ENCODE measurements around the gene CASTOR1. TPM values are rescaled to one million over a fixed set of nuclear protein-coding genes. Genes with fewer than 3 reads are reported as not detected.

Gene CASTOR1
- total RNA-seq, 1 donor: 20.7 TPM

DNA sequence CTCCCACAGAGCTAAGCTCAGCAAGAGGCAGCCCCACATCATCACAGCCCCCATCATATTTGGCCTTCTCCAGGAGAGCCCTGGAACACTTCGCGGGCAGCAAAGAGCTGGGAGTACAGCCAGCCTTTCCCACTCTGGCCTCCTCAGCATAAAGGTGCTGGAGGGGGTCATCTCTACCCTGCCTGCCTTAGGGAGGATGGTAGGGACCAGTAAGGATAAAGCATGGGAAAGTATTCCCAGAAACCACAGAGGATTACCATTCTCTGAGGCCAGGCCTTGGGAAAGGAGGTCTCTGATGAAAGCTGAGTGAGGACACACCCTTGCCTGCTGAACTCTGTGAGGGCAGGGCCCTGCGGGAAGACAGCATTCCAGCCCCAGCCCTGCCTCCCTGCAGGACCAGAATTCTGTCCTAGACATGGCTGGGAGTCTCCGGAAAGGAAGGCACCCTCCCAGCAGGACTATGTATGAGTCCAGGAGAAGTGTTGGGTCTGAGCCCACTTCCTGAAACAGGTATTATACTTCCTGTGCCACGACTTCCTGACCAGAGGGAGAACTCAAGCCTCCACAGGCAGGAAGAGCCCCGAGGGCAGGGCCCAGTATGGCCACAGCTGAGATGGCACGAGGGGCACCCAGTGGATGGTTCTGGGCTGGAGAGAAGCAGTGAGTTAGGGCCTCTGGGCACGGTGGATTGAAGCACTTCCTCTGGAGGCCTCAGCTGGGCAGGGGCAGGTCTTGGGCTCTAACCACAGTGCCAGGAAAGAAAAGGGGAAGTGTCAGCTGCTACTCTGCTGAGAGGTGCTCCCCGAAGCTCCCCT, 12.9 kb upstream of the CASTOR1 start:
- DNase-seq (ENCODE audit: low read depth in 2 of 3, low spot score in 2 of 3): peak in 2 of 3 donors; percentile 72 to 87

DNA sequence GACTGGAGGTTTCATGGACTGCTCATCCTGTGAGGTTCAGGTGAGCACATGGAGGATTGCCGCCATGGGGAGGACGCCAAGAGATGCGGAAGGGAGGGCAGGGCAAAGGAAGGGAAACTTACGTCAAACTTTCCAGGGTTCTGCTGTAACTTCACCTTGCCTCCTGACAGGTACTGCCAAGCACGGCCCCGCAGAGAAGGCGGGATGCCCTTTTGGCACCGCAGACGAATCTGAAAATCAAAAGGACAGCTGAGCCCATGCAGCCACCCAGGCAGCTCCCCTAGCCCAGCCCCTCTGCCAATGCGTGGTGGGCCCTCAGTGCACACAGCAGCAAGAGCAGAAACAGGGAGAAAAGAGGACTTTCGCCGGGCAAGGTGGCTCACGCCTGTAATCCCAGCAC, 10.0 kb upstream of the CASTOR1 start:
- DNase-seq (ENCODE audit: low read depth in 2 of 3, low spot score in 2 of 3): no peak

DNA sequence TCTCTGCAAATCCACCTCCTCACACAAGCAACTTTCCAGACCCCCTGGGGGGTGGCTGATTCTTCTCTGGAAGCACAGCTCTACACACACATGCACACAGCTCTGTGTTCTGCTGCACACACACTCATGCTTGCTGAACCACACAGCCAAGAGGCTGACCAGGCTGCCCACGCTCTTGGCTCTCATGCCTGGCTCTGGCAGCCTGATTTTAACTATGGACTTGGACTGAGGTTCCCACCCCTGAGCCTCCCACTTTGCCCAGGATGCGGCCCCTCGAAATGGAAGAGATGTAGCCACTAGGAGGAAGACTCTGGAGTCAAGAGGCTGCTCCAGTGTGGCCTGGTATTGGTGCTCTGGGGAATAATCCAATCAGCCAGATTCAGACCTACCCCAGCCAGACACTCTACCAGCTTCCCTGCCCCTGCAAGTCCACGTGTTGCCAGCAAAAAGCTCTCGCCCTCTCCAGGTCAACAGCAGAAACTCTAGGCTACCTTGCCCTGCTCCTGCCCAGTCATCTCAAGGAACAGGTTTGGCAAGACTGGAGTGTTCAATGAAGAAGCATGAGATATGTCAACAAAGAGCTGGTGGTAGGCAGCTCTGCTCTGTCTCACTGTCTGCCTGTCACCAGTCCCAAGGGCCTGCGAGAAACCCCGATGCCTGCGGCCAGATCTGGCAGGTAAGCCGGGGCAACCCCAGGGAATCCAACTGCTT, 8.8 kb upstream of the CASTOR1 start:
- DNase-seq (ENCODE audit: low read depth in 2 of 3, low spot score in 2 of 3): no peak

DNA sequence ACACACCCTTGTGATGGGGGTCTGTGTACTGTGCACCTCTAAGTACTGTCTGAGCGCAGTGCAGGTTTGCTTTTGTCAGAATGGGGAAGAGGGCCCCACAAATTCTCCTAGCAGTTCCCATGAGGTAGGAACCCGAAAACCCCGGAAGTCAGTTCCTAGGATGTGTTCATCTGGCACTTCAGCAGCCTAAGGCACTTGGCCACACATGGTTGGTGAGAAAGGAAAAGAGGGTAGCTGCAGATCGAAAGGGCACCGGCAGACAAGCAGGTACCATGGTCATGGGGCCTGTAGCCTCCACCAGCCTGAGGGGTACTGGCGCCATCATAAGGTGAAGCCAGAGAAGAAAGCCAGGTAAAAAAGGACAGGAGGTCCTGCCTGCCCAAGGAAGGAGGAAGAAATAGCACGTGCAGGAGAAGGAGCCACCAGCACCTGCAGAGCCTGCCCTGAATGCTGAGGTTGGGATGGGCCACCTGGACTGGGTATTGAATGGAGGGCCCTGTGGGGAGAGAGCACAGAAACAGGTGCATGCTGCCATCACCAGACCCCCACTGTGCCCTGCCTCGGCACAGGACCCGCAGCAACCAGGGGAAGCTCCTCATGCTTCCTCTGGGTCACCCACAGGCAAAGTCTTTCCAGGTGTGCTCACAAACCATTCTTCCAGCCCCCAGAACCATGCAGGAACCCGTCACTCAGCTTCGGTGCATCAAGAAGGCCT, 8.1 kb upstream of the CASTOR1 start:
- no peak for DNase-seq (ENCODE audit: low read depth in 2 of 3, low spot score in 2 of 3)

DNA sequence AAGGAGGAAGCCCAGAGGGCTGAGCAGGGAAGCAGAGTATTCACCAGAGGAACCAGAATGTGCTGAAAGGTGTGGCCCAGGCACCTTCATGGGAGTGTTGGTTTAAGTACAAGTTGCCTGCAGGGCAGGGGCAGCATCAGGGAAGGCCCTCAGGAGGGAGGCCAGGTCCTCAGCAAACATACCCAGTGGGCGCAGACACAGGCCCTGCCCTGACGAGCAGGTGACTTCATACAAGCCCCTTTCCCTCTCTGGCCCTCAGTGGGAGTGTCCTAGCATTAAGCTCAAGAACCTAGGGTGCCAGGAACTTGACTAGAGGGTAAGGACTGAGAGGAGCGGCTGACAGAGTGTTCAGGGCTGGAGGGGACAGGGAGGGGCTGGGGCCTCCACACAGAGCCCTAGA, 7.5 kb upstream of the CASTOR1 start:
- no peak for DNase-seq (ENCODE audit: low read depth in 2 of 3, low spot score in 2 of 3)

DNA sequence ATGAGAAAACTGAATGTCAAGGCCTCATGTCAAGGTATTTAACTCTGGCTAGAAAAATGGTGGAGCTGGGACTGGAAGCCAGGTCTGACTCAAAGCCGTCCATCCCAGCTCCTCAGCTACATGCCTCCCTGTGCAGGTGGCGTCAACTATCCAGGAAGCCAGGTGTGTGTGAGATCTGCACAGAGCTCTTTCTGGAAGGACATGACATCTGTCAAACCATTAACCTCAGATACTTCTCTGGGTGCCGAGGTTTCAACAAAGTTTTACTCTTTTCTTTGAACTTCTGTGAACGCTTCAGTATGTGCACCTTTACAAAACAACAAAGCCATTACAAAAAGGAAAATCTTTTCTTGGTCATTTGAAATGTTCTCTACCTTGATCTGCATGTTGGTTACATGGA, 7.0 kb upstream of the CASTOR1 start:
- no peak for DNase-seq (ENCODE audit: low read depth in 2 of 3, low spot score in 2 of 3)

DNA sequence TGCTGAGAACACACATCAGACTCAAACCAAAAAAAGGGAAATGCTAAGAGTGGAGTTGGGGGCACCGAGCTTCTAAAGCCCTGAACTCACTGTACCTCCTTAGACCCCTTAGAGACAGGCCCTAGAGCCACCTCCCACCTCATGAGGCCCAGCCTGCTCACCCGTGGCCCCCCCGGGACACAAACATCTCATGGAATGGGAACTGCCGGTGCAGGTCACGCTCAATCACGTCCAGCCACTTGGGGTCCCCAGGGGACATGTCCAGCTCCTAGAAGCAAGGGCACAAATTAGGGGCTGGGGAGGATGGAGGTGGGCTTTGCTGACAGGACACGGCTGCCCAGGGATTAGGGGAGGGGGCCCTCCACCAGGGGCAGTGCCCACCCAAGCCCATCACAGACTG, 6.3 kb upstream of the CASTOR1 start:
- DNase-seq (ENCODE audit: low read depth in 2 of 3, low spot score in 2 of 3): no peak

DNA sequence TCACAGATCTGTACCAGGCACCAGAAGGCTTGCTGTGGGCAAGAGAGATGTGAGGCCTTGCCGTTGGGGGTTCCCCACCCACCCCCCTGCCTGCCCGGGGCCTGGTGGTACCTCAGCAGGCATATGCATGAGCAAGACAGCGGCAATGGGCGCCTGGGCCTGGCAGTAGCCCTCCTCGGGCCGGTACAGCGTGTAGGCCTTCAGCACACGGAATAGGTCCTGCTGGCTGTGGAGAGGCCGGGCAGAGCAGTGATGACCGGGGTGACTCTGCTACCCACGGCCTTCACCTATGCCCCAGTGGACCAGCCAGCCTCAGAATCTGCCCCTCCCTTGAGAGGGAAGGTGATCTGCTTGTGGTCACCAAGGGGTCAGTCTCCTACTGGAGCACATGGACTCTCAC, 5.5 kb upstream of the CASTOR1 start:
- DNase-seq (ENCODE audit: low read depth in 2 of 3, low spot score in 2 of 3): no peak

DNA sequence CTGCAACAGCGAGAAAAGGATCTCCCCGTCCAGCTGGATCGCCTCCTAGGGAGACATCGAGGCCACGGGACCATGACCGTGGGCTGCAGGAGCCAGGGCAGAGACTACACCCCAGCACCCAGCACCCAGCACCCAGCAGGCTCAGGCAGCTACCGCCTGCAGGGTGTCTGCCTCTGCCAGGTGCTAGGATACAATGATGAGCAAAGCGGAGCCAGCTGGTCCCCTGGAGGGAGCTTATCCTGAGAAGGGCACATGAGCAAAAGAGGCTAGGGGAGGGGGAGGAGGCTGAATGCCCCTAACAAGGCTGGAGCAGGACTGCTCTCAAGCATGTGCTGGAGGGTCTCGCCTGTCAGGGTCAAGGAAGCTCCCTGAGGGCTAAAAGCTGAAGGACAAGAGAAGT, 4.8 kb upstream of the CASTOR1 start:
- DNase-seq (ENCODE audit: low read depth in 2 of 3, low spot score in 2 of 3): no peak

DNA sequence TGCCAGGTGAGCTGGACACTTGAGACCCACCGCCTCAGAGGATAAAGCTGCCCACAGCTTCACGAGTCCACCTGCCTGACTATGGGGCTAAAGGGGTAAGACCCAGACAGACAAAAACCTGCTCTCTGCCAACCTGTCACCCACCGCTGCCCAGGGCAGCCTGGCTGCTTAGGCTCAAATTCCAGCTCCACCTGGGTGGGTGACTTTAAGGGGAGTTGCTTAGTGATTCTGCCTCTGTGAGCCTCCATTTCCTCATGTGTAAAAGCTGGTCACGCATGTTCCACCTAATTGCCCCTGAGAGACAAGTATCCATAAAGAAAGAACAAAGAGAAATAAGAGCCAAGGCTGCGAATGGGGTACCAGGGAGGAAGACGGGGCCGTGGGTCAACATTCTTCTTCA, 3.7 kb upstream of the CASTOR1 start:
- DNase-seq (ENCODE audit: low read depth in 2 of 3, low spot score in 2 of 3): no peak

DNA sequence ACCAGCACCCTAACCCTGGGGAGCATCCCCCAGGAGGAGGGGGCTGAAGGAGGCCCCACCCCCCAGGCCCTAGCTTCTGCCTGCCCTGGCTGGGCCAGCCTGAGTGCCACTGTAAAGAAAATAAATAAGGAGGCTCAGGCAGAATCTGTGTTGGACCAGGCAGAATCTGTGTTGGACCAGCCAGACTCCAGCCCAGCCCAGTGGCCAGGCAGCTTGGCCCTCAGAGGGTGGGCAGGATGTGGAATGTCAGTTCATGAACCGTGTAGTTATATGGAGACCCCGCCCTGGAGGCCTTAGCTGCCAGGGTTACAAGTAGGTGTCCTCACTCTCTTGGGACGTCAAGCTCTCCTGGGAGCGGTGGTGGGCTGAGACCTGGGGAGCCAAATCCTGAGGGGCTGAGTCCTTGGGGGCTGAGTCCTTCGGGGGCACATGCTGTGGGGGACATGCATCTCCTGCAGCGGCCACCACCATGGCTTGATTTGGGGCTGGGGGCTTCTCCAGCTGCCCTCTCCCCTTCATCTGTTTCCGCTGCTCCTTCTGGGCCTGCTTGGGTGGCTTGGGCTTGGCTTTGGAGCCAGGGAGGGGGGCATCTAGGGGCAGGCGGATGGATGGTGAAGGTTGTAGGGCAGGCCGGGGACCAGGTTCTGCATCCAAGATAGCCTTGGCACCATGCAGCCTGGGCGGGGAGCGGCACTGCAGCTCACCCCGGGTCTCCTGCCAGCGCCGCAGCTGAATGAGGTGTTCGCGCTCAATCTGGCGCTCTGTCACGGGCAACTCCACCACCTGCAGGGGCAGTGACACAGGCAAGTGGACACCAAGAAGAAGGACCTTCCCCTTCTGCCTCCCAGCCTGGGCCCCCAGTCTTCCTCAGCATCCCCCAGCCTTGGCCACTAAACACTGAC, 3.0 kb upstream of the CASTOR1 start:
- no peak for DNase-seq (ENCODE audit: low read depth in 2 of 3, low spot score in 2 of 3)

DNA sequence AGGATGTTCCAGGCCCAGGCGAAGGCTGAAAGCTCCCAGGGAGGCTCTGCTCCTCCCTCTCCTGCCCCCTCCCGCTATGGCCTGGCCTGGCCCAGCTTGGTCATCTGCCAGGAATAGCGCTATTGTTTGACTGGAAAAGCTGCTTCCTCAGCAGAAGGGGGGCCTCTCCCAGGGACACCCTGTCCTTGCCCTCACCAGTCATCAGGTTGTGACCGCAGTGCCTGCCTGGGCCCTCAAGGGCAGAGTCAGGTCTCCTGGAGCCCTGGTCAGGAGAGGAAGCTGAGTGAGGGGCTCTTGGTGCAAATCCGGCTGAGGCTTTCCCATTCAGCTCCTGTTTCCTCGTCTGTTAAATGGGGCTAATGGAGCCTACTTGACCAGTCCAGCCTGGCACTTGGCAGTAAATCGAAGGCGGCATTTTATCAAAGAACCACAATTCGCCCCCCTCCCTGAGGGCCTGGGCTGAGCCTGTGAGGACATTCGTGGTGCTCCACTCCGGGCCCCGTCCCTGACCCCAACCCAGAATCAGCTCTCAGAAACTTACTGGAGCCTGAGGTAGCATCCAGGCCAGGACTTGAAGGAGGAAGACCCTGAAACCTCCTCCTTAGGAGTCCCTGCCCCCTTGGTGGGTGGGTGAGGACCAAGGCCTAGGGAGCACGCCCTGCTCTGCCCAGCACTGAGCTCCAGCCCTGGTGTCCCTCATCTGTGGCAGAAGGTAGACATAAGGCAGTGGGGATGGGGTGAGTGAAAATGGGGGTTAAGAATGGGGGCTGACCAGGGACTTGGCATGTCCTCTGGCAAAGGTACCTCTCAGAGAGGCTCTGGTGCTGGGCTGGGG, 2.0 kb upstream of the CASTOR1 start:
- no peak for DNase-seq (ENCODE audit: low read depth in 2 of 3, low spot score in 2 of 3)

DNA sequence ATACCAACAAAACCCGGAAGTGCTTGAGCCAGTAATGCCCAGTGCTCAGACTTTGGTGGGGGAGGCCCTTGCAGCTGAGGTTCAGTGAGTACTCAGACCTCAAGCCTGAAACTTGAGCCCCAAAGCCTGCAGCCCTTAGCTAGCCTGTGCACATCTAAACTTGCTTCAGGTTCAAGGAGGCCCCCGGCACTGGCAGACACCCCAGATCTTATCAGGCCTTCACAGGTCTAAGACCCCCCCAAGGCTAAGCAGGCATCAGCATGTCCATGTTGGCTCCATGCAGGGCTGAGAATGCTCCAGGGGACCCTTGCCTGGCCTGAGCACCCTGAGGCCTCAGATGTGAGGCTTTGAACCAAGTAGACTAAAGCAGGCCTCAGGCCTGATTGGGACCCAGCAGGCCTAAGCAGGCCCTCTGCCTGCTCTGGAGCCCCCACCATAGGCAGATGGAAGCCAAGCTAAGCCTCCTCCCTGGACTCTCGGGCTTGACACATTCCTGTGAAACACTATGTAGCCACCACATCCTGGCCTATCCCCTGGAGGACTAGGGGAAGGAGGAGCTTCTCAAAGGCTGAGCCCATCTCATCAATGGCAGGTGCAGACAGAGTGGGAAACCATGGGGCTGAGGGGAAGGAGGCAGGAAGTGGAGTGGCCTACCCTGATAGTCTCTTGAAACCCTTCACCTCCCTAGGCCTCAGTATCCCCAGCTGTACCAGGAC, 1.2 kb upstream of the CASTOR1 start:
- no peak for DNase-seq (ENCODE audit: low read depth in 2 of 3, low spot score in 2 of 3)

DNA sequence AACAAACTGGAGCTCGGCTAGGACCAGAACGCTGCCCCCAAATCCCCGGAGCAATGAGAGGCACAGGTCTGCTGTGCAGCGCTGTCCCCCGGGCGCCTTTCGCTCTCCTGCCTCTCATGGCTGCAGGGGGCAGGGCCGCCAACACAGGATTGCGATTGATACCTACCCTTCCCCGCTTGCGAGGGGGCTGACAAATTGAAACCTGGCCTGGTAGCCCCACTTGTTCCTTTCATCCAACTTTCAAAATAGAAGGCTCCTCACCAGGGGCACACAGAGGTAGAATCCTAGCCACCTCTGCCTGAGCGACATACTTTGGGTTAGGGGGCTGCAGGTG, 642 bp upstream of the CASTOR1 start:
- peak in 1 of 3 donors; percentile 63 for DNase-seq (ENCODE audit: low read depth in 2 of 3, low spot score in 2 of 3)

DNA sequence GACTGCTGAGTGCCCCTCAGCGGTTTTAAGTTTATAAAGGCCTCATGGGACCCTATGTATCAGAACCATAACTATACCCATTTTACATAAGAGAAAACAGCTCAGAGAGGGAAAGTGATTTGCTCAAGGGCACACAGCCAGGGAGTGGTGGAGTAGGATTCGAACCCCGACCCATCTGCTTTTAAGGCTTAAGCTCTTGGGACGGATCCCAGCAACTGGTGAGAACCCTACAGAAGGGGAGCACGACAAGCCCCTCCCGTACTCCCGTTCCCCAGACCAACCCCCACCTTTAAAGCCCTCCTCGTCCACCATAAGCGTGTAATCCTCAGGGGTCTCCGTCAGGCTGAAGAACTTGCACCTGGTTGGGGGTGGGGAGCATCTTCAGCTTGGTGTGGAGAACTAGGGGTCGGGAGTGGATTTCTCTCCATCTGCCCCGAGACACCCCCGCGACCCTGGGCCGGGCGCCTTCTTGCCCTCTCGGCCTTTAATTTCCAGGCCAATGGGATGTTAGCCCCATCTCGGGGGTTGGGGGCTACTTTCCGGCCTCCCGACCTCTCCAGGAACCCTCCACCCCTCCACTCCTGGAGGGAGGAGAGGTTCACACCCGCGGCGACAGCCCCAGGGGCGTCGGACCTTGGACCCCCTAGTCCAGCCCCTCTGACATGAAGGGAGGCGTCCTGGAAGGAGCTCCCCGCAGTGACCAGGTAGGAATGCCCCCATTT, 725 bp downstream of the CASTOR1 start:
- no peak for DNase-seq (ENCODE audit: low read depth in 2 of 3, low spot score in 2 of 3)

DNA sequence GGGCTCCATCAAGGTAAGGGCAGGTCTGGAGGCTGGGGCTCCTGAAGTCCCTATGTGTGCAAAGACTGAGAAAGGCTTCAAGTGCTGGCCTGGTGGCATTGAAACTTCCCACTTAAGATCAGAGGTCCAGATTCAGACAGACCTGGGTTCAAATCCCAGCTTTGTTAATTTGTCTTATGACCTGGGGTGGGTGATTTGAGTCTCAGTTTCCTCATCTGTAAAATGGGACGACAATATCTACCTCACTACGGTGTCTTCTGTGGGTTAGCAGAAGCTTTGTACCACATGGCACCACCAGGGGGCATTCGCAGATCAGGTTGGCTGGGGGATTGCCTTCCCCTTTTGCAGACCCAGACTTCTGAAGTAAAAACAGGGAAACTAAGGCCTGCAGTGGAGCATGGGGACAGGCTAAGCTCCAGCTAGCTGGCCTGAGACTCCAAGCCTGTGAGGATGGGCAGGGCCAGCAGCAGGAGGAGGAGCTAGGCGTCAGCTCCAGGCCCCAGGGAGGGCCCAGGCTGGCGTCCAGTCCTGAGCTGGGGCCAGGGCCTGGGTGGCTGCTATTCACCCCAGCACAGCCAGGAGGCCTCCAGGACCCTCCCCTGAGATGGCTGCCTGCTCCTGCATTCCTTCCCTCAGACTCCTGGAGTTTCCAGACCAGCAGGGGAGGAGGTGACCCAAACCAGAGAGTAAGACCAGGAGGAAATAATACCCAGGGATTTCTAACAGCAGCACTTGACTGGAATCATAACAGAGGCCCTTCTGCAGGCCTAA, 1.5 kb downstream of the CASTOR1 start:
- DNase-seq (ENCODE audit: low read depth in 2 of 3, low spot score in 2 of 3): peak; percentile 82 to 94 (median 84)

DNA sequence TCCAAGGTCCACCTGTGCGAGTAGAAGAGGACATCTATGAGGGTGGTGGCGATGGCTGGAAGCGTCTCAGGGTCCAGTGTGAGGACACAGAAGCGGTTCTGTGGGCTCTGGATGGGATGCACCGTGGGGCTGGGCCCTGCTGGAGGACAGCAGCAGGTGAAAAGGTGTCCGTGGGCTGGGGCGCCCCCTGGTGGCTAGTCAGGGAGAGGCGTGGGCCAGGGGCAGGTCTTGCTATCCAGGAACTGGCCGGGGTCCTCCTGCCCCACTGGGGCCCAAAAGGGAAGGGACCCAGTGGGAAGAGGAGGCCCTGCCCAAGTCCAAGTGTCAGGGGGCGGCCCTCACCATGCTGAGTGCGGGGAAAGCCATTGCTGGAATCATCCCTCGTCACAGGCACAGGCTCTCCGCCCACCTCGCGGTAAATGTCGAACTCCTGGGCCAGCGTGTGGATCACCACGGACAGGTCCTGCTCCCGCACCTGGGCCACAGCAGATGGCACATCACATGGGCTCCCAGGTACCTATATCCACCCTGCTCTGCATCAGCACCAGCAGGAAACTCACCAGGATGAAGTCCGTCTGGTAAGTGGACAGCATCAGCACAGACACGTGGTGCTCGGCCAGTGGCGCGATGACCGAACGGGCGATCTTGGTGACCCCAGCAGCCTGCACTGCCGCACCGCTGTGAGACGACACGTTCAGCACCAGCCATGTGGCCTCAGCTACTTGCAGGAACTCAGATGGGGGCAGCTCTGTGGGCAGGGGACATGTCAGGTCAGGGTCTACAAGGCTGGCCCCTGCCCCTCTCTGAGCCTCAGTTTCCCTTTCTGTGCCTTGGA, 2.3 kb downstream of the CASTOR1 start:
- peak in 2 of 3 donors; percentile 78 for DNase-seq (ENCODE audit: low read depth in 2 of 3, low spot score in 2 of 3)

All from hematopoietic multipotent progenitor cell (in vitro differentiated cells).